A549 treated with DMSO at 1 μM for 4 hours (cell line): ENCODE results near the gene TNNT2. TPM values are rescaled to one million over a fixed set of nuclear protein-coding genes. Genes with fewer than 3 reads are reported as not detected.

Source experiments
- total RNA-seq: library from RNA; stranded (reverse); fragments of 200-300 nt; extraction: Qiagen RNA extraction; gene quantifications from 5 replicates; pipeline ENCODE4 v1.2.3, GENCODE V29; 2022; ENCODE audit warnings: low read depth

Gene TNNT2
- 0.13 to 0.34 TPM in 2 of 5 replicates, not detected in the others for total RNA-seq

GRCh38 chr1:201377611-201378092 lies at the start of gene TNNT2:
TNNT2 (minus strand) TSS chr1:201377680; CDS start chr1:201373254, 4,426 bp downstream.

GRCh38 chr1:201399018-201399351 lies 21.5 kb upstream of the TNNT2 start, which contains the start of gene LAD1:
LAD1 (minus strand) TSS chr1:201399324; CDS start chr1:201399306, 18 bp downstream.

Other genes starting within 250 kb of the TNNT2 start
- 84.6 to 87.4 TPM (median 85.0 TPM) in 5 replicates for gene TMEM9, start 223.2 kb downstream of the TNNT2 start, total RNA-seq
- gene IGFN1, start 186.9 kb downstream of the TNNT2 start, total RNA-seq, result 0.85 to 1.5 TPM (median 1.1 TPM) in 5 replicates
- gene PKP1, start 94.2 kb downstream of the TNNT2 start, total RNA-seq, result 0.03 to 0.11 TPM in 2 of 5 replicates, not detected in the others
- 0.55 to 1.1 TPM (median 0.66 TPM) in 5 replicates for gene LAD1, start 21.6 kb upstream of the TNNT2 start, total RNA-seq
- 0.09 to 0.10 TPM in 2 of 5 replicates, not detected in the others for gene TNNI1, start 44.0 kb upstream of the TNNT2 start, total RNA-seq
- 97.5 to 183 TPM (median 146 TPM) in 5 replicates for gene PHLDA3, start 91.5 kb upstream of the TNNT2 start, total RNA-seq
- 453 to 628 TPM (median 468 TPM) in 5 replicates for gene CSRP1, start 129.4 kb upstream of the TNNT2 start, total RNA-seq
- 8.0 to 16.4 TPM (median 11.6 TPM) in 5 replicates for gene NAV1, start 161.4 kb upstream of the TNNT2 start, total RNA-seq